ENCODE measurements around the gene ANKRD31. TPM values are rescaled to one million over a fixed set of nuclear protein-coding genes. Genes with fewer than 3 reads are reported as not detected.
"Not testable (repeated sequence)": the region's sequence is repeated elsewhere in the genome, so short reads cannot be mapped to it uniquely, and the experiment has no call there.

Gene ANKRD31
- total RNA-seq, 4 donors from 2014 or later, result 0.19 TPM; not detected in 3

DNA sequence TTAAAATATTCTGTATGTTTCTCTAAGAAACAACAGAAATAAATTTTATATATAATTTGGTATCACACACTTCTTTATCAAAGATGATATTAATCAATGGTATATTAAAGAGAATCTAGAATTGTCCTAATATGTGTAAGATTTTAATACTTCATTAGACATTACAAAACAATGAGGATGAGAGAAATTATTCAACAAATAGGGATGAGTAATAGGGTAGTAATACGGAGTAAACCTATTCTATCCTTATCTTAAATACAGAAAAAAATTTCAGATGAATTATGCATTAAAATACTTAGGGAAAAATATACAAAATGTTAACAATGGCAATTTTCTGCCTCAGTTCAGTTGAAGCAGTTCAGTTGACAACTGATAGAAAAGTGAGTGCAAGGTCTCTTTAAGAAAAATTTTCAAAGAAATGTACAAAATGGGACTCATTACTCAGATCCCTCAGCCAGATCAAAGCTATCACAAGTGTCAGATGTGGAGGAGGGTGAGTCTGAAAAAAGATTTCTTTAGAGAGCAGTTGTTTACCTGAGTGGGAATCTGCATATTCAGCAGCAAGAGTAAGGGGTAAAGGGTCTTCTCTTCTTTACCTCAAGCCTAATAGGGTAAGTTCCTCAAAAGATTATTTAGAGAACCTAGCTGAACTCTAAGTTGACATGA lies 127.6 kb downstream of the ANKRD31 start:
- no peaks in the 10 kb centered on the region for H3K27me3 ChIP-seq
- no peaks in the 10 kb centered on the region for H3K4me1 ChIP-seq
- no peaks in the 10 kb centered on the region for H3K36me3 ChIP-seq
- H3K4me3 ChIP-seq, result no peak overlapping the region
- no peak for DNase-seq
- H3K27ac ChIP-seq, result no peak overlapping the region
- TF ChIP-seq, protein P1, sequence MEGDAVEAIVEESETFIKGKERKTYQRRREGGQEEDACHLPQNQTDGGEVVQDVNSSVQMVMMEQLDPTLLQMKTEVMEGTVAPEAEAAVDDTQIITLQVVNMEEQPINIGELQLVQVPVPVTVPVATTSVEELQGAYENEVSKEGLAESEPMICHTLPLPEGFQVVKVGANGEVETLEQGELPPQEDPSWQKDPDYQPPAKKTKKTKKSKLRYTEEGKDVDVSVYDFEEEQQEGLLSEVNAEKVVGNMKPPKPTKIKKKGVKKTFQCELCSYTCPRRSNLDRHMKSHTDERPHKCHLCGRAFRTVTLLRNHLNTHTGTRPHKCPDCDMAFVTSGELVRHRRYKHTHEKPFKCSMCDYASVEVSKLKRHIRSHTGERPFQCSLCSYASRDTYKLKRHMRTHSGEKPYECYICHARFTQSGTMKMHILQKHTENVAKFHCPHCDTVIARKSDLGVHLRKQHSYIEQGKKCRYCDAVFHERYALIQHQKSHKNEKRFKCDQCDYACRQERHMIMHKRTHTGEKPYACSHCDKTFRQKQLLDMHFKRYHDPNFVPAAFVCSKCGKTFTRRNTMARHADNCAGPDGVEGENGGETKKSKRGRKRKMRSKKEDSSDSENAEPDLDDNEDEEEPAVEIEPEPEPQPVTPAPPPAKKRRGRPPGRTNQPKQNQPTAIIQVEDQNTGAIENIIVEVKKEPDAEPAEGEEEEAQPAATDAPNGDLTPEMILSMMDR (IDR thresholded peaks at IDR 0.05), result no peak
- H3K9me3 ChIP-seq, result no peaks in the 10 kb centered on the region

DNA sequence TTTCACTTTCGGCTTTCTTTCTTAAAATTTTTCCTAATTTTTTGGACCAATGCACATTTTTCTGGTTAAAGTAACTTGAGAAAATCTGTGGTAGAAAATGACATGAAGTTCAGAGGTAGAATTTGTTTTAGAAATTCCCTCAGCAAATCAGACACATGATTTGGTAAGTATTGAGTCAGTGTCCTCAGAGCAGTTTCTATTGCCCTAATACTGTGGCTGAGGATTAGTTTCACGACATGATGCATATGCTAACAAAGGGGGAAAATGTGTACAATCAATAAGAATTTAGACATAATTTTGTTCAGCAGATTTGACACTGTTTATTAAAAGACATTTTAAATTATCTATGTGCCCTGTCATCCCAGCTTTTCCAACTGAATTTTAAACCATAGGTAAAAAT lies 128.2 kb downstream of the ANKRD31 start:
- DNase-seq, result no peak
- Histone ChIP-seq H3K9me3 (no peaks in the 10 kb centered on the region), H3K4me3 (no peak overlapping the region), H3K4me1 (no peaks in the 10 kb centered on the region), H3K27ac (no peak overlapping the region), H3K27me3 (no peaks in the 10 kb centered on the region), H3K36me3 (no peaks in the 10 kb centered on the region)
- no peak for TF ChIP-seq POLR2A (IDR thresholded peaks at IDR 0.05)
- TF ChIP-seq, protein P1 (IDR thresholded peaks at IDR 0.05), result no peak

DNA sequence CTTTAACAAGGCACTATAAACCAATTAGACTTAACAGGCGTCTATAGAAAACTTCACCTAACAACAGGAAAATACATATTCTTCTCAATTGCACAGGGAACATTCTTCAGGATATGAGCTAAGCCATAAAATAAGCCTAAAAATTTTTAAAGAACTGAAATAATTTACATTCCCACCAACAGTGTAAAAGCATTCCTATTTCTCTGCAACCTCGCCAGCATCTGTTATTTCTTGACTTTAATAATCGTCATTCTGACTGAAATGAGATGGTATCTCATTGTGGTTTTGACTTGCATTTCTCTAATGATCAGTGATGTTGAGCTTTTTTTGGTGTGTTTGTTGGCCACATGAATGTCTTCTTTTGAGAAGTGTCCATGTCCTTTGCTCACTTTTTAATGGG lies 140.7 kb downstream of the ANKRD31 start:
- not testable (repeated sequence) for H3K4me3 ChIP-seq, H3K9me3 ChIP-seq, H3K36me3 ChIP-seq, DNase-seq, H3K4me1 ChIP-seq, H3K27me3 ChIP-seq, H3K27ac ChIP-seq

DNA sequence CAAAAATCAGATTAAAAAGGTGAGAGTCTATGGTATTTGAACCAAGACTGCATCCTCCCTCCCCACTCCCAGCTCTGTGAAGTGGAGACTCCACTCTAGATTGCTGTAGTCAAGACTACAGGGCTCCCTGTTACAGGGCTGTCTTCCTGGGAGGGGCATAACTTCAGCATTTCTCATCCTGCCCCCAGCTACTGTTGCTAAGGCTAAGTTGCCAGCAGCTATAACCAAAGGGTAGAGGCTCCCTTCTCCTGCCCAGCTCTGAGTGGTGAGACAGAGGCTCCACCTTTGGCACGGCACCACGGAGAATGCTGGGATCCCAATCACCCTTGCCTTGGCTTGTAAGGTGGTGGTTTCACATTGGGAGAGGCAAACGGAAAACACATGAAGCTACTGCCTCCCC lies 145.1 kb downstream of the ANKRD31 start:
- Histone ChIP-seq H3K9me3 (no peaks in the 10 kb centered on the region), H3K4me3 (no peak overlapping the region), H3K27me3 (no peaks in the 10 kb centered on the region), H3K4me1 (no peaks in the 10 kb centered on the region), H3K27ac (no peak overlapping the region), H3K36me3 (no peaks in the 10 kb centered on the region)
- TF ChIP-seq, protein P1 (IDR thresholded peaks at IDR 0.05), result no peak
- no peak for TF ChIP-seq POLR2A (IDR thresholded peaks at IDR 0.05)
- DNase-seq, result no peak

DNA sequence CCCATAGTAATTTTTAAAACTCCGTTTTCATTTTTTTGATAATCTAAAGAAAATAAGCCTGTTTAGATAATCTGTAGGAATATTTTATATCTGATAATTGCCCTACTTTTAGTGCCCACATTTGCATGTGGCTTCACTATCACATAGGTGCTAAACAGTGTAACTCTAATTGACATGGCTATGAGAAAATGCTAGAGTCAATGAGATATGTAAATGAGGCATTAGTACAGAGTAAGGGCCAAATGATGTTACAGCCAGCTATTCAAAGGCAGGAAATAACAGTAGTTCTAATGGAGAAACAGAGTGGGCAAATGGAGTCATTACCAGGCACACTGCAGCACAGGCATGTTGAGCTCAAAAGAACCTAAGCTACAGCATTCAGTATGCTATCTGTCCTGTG lies 147.0 kb downstream of the ANKRD31 start:
- TF ChIP-seq, protein P1 (IDR thresholded peaks at IDR 0.05), result no peak
- no peak for TF ChIP-seq POLR2A (IDR thresholded peaks at IDR 0.05)
- Histone ChIP-seq H3K27me3 (no peaks in the 10 kb centered on the region), H3K9me3 (no peaks in the 10 kb centered on the region), H3K4me1 (no peaks in the 10 kb centered on the region), H3K4me3 (no peak overlapping the region), H3K27ac (no peak overlapping the region), H3K36me3 (no peaks in the 10 kb centered on the region)
- no peak for DNase-seq

DNA sequence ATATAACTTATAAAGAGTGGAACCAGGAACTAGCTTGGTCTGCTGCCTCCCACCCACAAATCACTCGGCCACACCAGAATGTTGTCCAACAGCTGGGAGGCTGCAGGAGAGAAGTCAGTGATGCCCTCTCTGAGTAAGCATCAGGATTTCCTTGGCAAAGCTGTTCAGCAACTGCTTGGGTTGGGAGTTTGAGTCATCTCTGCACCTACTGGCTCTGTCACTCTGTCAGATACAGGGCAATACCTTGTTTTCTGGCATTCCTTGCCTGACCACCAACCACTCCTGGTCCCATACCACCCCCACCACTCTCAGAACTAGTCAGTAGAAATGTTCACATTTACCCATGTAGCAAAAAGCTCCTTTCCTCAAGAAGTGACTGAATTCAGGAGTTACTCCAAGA lies 147.5 kb downstream of the ANKRD31 start:
- Histone ChIP-seq H3K4me3 (no peak overlapping the region), H3K4me1 (no peaks in the 10 kb centered on the region), H3K9me3 (no peaks in the 10 kb centered on the region), H3K36me3 (no peaks in the 10 kb centered on the region), H3K27ac (no peak overlapping the region), H3K27me3 (no peaks in the 10 kb centered on the region)
- no peak for DNase-seq
- TF ChIP-seq POLR2A (IDR thresholded peaks at IDR 0.05), result no peak
- TF ChIP-seq, protein P1 (IDR thresholded peaks at IDR 0.05), result no peak
